HG02885 (cell line): Measurements from ENCODE around the gene CRB3.

Experiments
- ATAC-seq: cut with Tn5 transposase; IDR thresholded peaks from one replicate; pipeline ENCODE4 v1.9.1; 2021; ENCODE audit warnings: mild to moderate bottlenecking; ENCODE audit not compliant: unreplicated experiment, poor library complexity

CRB3 gene

GRCh38 chr19:6431891-6432290 lies 32.2 kb upstream of the CRB3 start:
- ATAC-seq, result no peak

- no peak for ATAC-seq
Measured at GRCh38 chr19:6433165-6433564, 30.9 kb upstream of the CRB3 start.

GRCh38 chr19:6433663-6434062 lies 30.4 kb upstream of the CRB3 start, which contains the start of gene SLC25A41:
SLC25A41 (minus strand) TSS chr19:6433763; CDS start chr19:6433693, 70 bp downstream.
- ATAC-seq, result no peak

- no peak for ATAC-seq
Measured at GRCh38 chr19:6439743-6440142, 24.3 kb upstream of the CRB3 start.

- ATAC-seq, result no peak
Measured at GRCh38 chr19:6440905-6441304, 23.2 kb upstream of the CRB3 start.

DNA sequence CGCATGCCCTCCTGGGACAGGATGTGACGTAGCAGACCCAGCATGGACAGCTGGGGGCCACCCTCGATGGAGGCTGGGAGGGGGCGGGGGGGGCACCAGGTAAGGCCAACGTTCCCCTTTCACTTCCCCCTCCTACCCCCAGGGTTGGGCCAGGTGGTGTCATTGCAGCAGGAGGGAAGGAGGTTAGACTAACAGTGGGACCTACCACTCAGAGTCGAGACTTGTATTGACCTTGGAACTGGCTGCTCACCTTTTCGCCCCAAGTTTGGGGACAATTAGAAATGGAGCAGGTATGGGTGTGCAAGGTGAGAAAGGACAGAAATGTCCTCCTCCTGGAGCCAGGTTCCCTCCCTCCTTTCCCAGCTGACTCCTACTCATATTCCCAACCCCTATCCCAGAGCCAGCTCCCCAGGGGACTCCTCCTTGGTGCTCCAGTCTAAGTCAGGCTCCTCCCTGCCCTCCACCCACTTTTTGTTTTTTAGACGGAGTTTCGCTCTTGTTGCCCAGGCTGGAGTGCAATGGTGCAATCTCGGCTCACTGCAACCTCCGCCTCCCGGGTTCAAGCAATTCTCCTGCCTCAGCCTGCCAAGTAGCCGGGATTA lies 21.9 kb upstream of the CRB3 start:
- ATAC-seq, result no peak

GRCh38 chr19:6443986-6444385 lies 20.1 kb upstream of the CRB3 start:
- ATAC-seq, result no peak

DNA sequence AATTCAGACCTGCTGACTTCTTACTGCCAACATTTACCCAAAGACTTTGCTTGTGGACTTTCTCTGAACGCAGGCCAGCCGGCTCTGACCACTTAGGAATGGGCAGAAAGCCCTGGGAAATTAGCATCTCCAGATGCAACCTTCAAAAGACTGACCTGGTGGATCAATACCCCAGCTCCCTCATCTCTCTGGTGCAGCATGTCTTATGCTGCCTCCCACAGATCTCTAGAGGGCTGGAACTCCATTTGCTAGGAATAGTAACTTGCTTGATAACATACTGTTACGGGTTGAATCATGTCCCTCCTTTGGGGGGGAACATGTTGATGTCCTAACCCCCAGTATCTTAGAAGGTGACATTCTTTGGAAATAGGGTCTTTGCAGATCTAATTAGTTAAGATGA lies 17.6 kb upstream of the CRB3 start:
- ATAC-seq, result no peak

DNA sequence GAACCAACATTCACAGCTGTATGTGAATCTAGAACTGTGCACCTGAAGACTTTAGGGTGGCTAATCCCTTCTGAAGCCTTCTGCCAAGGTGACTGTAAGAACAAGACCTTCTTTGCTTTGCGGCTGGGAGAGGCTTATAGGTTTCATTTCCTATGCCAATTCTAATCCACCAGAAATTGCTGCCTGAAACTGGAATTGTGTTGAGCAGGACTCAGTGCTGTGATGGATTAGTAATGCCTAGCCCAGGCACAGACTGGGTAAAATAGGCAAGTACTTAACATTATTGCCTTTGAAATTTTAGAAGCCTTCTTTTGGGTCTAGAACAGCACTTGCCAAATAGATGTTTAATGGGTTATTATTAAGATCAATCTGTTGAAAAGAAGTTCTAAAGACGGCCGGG lies 16.0 kb upstream of the CRB3 start:
- ATAC-seq, result no peak

GRCh38 chr19:6450166-6450565 lies 13.9 kb upstream of the CRB3 start:
- no peak for ATAC-seq

GRCh38 chr19:6451583-6452222 lies 12.4 kb upstream of the CRB3 start:
- no peak for ATAC-seq

DNA sequence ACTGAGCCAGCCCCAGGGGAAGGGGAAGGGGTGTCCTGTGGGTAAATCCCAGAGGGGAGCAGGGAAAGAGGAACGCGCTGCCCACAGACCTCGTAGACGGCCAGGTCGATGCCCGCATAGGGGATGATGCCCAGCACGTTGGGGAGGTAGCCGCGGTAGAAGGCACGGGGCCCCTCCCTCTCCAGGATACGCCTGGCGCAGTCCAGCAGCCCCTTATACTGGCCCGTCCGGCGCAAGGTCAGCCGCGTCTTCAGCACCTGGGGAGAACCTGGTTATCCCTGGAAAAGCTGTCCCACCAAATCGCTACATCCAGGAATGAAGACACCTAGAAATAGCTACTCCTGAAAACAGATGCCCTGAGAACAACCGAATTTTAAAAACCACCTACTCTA lies 11.9 kb upstream of the CRB3 start:
- ATAC-seq, result no peak

DNA sequence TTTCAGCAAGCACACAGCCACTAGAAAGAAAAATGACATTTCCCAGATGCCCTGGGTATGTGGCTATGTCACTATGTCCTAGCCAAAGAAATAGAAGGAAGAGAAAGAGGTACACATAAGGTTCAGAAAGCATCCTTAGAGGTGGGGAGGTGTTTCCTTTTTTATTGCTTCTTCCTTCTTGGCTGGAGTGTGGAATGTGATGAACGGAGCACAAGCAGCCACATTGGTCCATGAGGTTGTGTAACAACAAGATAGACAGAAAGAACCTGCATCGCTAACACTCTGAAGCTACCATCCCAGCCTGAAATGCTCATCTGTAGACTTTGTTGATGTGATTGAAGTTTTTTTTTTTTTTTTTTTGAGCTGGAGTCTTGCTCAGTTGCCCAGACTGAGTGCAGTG lies 11.2 kb upstream of the CRB3 start:
- no peak for ATAC-seq

GRCh38 chr19:6453951-6454565 lies 10.0 kb upstream of the CRB3 start:
- ATAC-seq, result no peak

GRCh38 chr19:6455924-6456323 lies 8.1 kb upstream of the CRB3 start:
- no peak for ATAC-seq

DNA sequence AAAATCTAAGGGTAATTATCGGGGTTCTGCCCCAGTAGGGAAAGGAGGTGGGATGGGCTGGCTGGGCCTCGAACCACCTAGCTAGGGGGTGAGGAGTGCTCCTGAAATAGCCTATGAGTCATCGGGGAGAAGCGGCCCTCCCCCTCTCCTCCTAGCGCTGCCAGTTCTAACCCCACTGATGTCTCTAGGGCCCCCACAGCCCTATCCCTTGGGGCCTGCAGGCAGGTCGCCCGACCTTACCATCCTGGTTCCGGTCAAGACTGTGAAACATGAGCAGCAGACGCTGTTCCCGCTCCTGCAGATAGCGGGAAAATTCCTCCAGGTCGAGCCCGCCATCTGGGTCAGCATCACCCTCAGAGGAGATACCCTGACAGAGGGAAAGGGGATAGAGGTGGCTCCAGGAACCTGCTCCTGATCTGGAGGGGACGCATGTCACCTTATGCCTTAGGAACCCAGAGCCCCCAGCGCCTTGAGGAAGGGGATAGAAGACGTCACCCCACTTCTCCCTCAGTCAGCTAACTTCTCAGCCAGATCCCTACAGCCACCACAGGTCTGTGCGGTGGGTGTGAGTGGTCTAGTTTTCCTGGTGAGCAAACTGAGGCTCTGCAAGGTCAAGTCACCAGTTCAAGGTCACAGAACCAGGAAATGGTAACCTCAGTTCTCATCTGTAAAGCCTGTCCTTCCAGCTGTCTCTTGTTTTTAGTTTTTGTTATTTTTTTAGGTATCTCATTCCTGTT lies 5.9 kb upstream of the CRB3 start:
- ATAC-seq, result no peak

DNA sequence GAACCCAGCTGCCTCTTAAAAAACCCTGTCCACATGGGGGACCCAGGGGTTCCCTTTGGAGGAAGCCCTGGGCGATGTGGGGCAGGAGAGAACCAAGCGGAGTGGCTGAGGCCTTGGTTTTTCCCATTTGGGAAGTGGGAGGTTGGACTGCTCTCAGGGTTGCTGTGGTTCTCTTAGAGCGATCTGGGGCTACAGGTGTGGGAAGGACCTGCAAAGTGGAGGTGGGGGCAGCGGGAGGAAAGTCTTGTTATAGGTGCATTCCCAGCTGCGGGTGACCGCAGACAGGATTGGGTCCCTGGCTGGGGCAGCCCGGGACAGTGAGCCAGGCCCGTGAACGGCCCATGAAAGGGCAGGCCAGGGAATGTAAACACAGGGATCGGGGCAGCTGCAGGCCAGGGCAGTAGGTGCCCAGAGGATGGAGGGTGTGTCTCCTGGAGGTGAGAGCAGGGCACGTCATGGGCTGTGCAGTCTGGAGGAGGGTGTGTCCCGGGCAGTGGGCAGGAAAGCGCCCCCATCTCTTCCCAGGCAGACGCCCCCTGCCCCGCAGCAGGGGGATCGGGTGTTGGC lies 5.3 kb upstream of the CRB3 start:
- no peak for ATAC-seq

DNA sequence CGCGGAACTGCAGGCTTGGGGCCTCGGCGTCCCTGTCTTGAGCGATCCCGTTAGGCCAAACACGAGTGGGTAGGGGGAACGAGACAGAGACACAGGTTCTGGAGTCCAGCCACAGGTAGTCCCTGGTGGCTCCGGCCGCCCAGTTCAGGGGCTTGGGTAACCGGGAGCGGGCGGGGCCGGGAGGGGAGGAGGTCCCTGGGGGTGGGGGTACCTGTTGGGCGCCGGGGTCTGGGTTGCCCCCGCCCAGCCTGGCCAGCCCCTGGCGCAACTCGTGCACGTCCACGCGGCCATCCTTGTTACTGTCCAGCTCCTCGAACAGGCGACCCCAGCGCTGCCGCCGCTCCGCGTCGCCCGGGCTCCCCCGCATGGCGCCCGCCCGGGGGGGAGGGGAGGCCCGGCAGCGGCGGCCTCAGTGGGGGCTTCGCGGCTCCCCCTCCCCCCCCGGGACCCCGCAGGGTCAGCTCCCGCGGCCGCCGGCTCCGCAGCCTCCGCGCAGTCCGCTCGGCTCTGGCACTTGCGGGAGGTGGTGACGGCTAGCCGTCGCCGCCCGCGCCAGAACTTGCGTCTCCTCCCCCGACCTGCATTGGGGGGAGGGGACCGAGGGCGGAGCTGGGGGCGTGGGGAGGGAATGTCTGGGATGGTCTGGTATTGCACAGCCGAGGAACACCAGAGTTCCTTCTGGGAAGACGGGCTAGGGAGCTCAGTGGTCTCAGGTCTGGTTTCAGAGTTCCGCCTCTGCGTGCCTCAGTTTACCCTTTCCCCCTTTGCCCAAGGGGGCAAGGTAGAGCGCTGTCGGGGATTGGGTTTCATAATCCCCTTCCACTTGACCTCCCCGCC lies 4.6 kb upstream of the CRB3 start, which contains the start of gene SLC25A23:
Gene SLC25A23, minus strand, starts transcription at position 531 of the 837 bp plus-strand sequence. Its CDS starts 164 bp downstream, at position 367.
- peak; percentile 39 for ATAC-seq

GRCh38 chr19:6460099-6460884 lies 3.8 kb upstream of the CRB3 start:
- peak; percentile 85 for ATAC-seq
